Left ventricle myocardium inferior (tissue), 1 donor: ENCODE results near the gene ARFRP1. TPM values are rescaled to one million over a fixed set of nuclear protein-coding genes. Genes with fewer than 3 reads are reported as not detected.

ENCODE experiments used
- DNase-seq: peaks from one replicate; pipeline ENCODE4 v3.0.0-alpha.2; 2020
- H3K27ac ChIP-seq: fragments of 200-600 bp; replicated peaks from 2 replicates; pipeline ENCODE4 v1.8.0; 2021
- H3K27me3 ChIP-seq: fragments of 200-600 bp; 2 replicates; pipeline ENCODE4 v1.8.0; 2021; ENCODE audit warnings: low read depth
- H3K36me3 ChIP-seq: fragments of 200-600 bp; 2 replicates; pipeline ENCODE4 v1.8.0; 2021
- H3K4me1 ChIP-seq: fragments of 200-600 bp; 2 replicates; pipeline ENCODE4 v1.8.0; 2021
- H3K4me3 ChIP-seq: fragments of 200-600 bp; 2 replicates; pipeline ENCODE4 v1.8.0; 2021; ENCODE audit warnings: mild to moderate bottlenecking, moderate library complexity
- H3K9me3 ChIP-seq: fragments of 200-600 bp; replicated peaks from 2 replicates; pipeline ENCODE4 v1.8.0; 2021
- CTCF ChIP-seq: fragments of 200-600 bp; IDR thresholded peaks from 2 replicates; pipeline ENCODE4 v1.8.0; 2021; ENCODE audit warnings: antibody characterized with exemption, mild to moderate bottlenecking, borderline replicate concordance
- intact Hi-C: fragments of 100-400 bp; cut with micrococcal nuclease; formaldehyde crosslinking; loops from one replicate; pipeline ENCODE4 v1.11.0; 2022
- total RNA-seq: library from RNA; stranded (reverse); fragmentation: NEBNext Ultra II Directional; extraction: Animal tissue kit (Norgen Biotek cat#: 25700); gene quantifications from one replicate; pipeline ENCODE4 v1.2.1, GENCODE V29; 2021
- donor health status: DM: no; HTN: yes; CAD: no; lungs with severe emphysema.

Gene ARFRP1
- total RNA-seq, 1 donor from 2014 or later: 37.1 TPM

- Histone ChIP-seq H3K4me1 (peaks cover 39% of the 10 kb centered on the region), H3K27ac (peak overlapping the region; percentile 8), H3K4me3 (no peak overlapping the region), H3K9me3 (no peaks in the 10 kb centered on the region), H3K36me3 (peaks cover 54% of the 10 kb centered on the region), H3K27me3 (no peaks in the 10 kb centered on the region)
- intact Hi-C loops: no loop called here
- DNase-seq: no peak
- TF ChIP-seq CTCF: no peak
Measured at GRCh38 chr20:63744574-63745423, 37.0 kb upstream of the ARFRP1 start.

GRCh38 chr20:63744158-63744557 lies 36.4 kb upstream of the ARFRP1 start:
- Histone ChIP-seq H3K4me1 (peaks cover 40% of the 10 kb centered on the region), H3K4me3 (no peak overlapping the region), H3K9me3 (no peaks in the 10 kb centered on the region), H3K27me3 (no peaks in the 10 kb centered on the region), H3K36me3 (peaks cover 52% of the 10 kb centered on the region), H3K27ac (no peak overlapping the region)
- no peak for DNase-seq
- TF ChIP-seq CTCF: no peak
- intact Hi-C loops: no loop called here

- no peak overlapping the region for H3K4me3 ChIP-seq
- peak overlapping the region; percentile 94 for H3K27ac ChIP-seq
- no peak for TF ChIP-seq CTCF
- H3K36me3 ChIP-seq: peaks cover 52% of the 10 kb centered on the region
- no peaks in the 10 kb centered on the region for H3K27me3 ChIP-seq
- intact Hi-C loops: no loop called here
- DNase-seq: no peak
- peaks cover 46% of the 10 kb centered on the region for H3K4me1 ChIP-seq
- H3K9me3 ChIP-seq: no peaks in the 10 kb centered on the region
Measured at GRCh38 chr20:63743210-63743970, 35.6 kb upstream of the ARFRP1 start.

GRCh38 chr20:63742381-63743024 lies 34.7 kb upstream of the ARFRP1 start:
- intact Hi-C loops: no loop called here
- no peak for TF ChIP-seq CTCF
- Histone ChIP-seq H3K36me3 (peaks cover 52% of the 10 kb centered on the region), H3K4me3 (no peak overlapping the region), H3K9me3 (no peaks in the 10 kb centered on the region), H3K27me3 (no peaks in the 10 kb centered on the region), H3K4me1 (peaks cover 46% of the 10 kb centered on the region), H3K27ac (peak overlapping the region; percentile 94)
- DNase-seq: no peak

GRCh38 chr20:63741676-63742380 lies 34.1 kb upstream of the ARFRP1 start:
- H3K27me3 ChIP-seq: no peaks in the 10 kb centered on the region
- intact Hi-C loops: no loop called here

More at GRCh38 chr20:63741676-63742380, 34.1 kb upstream of the ARFRP1 start:
- H3K9me3 ChIP-seq: no peaks in the 10 kb centered on the region
- H3K27ac ChIP-seq: peak overlapping the region; percentile 94
- DNase-seq: no peak
- H3K4me3 ChIP-seq: peak overlapping the region; percentile 81
- TF ChIP-seq CTCF: no peak
- H3K4me1 ChIP-seq: peaks cover 51% of the 10 kb centered on the region
- H3K36me3 ChIP-seq: peaks cover 49% of the 10 kb centered on the region
